ENCODE data around the gene TMC7.

- TF ChIP-seq, protein P1, sequence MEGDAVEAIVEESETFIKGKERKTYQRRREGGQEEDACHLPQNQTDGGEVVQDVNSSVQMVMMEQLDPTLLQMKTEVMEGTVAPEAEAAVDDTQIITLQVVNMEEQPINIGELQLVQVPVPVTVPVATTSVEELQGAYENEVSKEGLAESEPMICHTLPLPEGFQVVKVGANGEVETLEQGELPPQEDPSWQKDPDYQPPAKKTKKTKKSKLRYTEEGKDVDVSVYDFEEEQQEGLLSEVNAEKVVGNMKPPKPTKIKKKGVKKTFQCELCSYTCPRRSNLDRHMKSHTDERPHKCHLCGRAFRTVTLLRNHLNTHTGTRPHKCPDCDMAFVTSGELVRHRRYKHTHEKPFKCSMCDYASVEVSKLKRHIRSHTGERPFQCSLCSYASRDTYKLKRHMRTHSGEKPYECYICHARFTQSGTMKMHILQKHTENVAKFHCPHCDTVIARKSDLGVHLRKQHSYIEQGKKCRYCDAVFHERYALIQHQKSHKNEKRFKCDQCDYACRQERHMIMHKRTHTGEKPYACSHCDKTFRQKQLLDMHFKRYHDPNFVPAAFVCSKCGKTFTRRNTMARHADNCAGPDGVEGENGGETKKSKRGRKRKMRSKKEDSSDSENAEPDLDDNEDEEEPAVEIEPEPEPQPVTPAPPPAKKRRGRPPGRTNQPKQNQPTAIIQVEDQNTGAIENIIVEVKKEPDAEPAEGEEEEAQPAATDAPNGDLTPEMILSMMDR (IDR thresholded peaks at IDR 0.05; ENCODE audit: insufficient read depth, low read length, poor library complexity, severe bottlenecking): no peak
- no peak for TF ChIP-seq EZH2phosphoT487 (conservative IDR thresholded peaks at IDR 0.05; ENCODE audit: low read length)
Observed at GRCh38 chr16:19073344-19073743, 89.6 kb downstream of the TMC7 start.

Measured in SU-DHL-6 (cell line).